Cardiac muscle cell (in vitro differentiated cells and primary cell): Measurements from ENCODE around the gene MBLAC1. TPM values are rescaled to one million over a fixed set of nuclear protein-coding genes. Genes with fewer than 3 reads are reported as not detected.

Experiments used
- DNase-seq, 2 donors: peaks; one replicate each; pipeline versions ENCODE4 v3.0.0 to v3.0.0-alpha.2; 2010 to 2017; ENCODE audit warnings: low read depth in 1 of 2, low spot score in 1 of 2
- H3K27ac ChIP-seq: fragments of 200-600 bp; sonication (generic); 2 replicates; pipeline ENCODE4 v1.5.1; 2016
- H3K27me3 ChIP-seq: fragments of 200-600 bp; sonication (generic); 2 replicates; pipeline ENCODE4 v1.6.0; 2016; ENCODE audit warnings: control low read depth
- H3K36me3 ChIP-seq: fragments of 200-600 bp; sonication (generic); 2 replicates; pipeline ENCODE4 v1.5.1; 2016; ENCODE audit warnings: control low read depth
- H3K4me1 ChIP-seq: fragments of 200-600 bp; sonication (generic); 2 replicates; pipeline ENCODE4 v1.8.1; 2017; ENCODE audit warnings: low read depth, mild to moderate bottlenecking, mixed run types
- H3K4me3 ChIP-seq: fragments of 200-600 bp; sonication (generic); 2 replicates; pipeline ENCODE4 v1.5.1; 2016; ENCODE audit warnings: mild to moderate bottlenecking
- H3K9me3 ChIP-seq: fragments of 200-600 bp; sonication (generic); 2 replicates; pipeline ENCODE4 v1.5.1; 2017; ENCODE audit warnings: low read depth, mild to moderate bottlenecking, control low read depth
- CTCF ChIP-seq: IDR thresholded peaks from 2 replicates; pipeline ENCODE4 v1.5.1; 2012; ENCODE audit warnings: low read depth, mild to moderate bottlenecking, low read length
- polyA plus RNA-seq: library from polyadenylated mRNA; unstranded; fragments of >200 nt; fragmentation: Nextera tagmentation; extraction: Ambion mirVana; gene quantifications from 2 replicates; pipeline ENCODE4 v1.2.1, GENCODE V29; 2016
- total RNA-seq: library from RNA; depleted of rRNA; stranded (reverse); fragments of >200 nt; gene quantifications from 2 replicates; pipeline ENCODE4 v1.2.3, GENCODE V29; 2016

The MBLAC1 gene
- total and polyA plus RNA-seq, 2 experiments from 2014 or later: 3.7 to 5.1 TPM

- Histone ChIP-seq H3K4me3 (peak overlapping the region; percentile 67), H3K4me1 (peaks cover 2% of the 10 kb centered on the region), H3K9me3 (no peaks in the 10 kb centered on the region), H3K36me3 (peaks cover 42% of the 10 kb centered on the region), H3K27me3 (no peaks in the 10 kb centered on the region), H3K27ac (peak overlapping the region; percentile 80)
- no peak for TF ChIP-seq CTCF
- no peak for DNase-seq
Observed at GRCh38 chr7:100089458-100090196, 37.1 kb upstream of the MBLAC1 start.

- H3K36me3 ChIP-seq: peaks cover 53% of the 10 kb centered on the region
- no peaks in the 10 kb centered on the region for H3K9me3 ChIP-seq
- H3K4me1 ChIP-seq: peaks cover 2% of the 10 kb centered on the region
- no peak for DNase-seq
- no peak overlapping the region for H3K27ac ChIP-seq
- TF ChIP-seq CTCF: no peak
- no peak overlapping the region for H3K4me3 ChIP-seq
- H3K27me3 ChIP-seq: no peaks in the 10 kb centered on the region
Observed at GRCh38 chr7:100090527-100091410, 36.0 kb upstream of the MBLAC1 start.

- H3K36me3 ChIP-seq: peaks cover 62% of the 10 kb centered on the region
- H3K9me3 ChIP-seq: no peaks in the 10 kb centered on the region
- H3K4me3 ChIP-seq: no peak overlapping the region
- no peak for DNase-seq
- H3K27ac ChIP-seq: no peak overlapping the region
- peaks cover 2% of the 10 kb centered on the region for H3K4me1 ChIP-seq
- TF ChIP-seq CTCF: no peak
- H3K27me3 ChIP-seq: no peaks in the 10 kb centered on the region
Observed at GRCh38 chr7:100091411-100092181, 35.2 kb upstream of the MBLAC1 start.

- TF ChIP-seq CTCF: no peak
- H3K9me3 ChIP-seq: no peaks in the 10 kb centered on the region
- peaks cover 75% of the 10 kb centered on the region for H3K36me3 ChIP-seq
- no peak overlapping the region for H3K4me3 ChIP-seq
- DNase-seq: no peak
- no peaks in the 10 kb centered on the region for H3K27me3 ChIP-seq
- no peak overlapping the region for H3K27ac ChIP-seq
- peaks cover 2% of the 10 kb centered on the region for H3K4me1 ChIP-seq
Observed at GRCh38 chr7:100093054-100093453, 33.7 kb upstream of the MBLAC1 start.

- H3K36me3 ChIP-seq: peaks cover 79% of the 10 kb centered on the region
- DNase-seq: no peak
Observed at GRCh38 chr7:100093498-100093897, 33.3 kb upstream of the MBLAC1 start.

More at GRCh38 chr7:100093498-100093897, 33.3 kb upstream of the MBLAC1 start:
- H3K4me1 ChIP-seq: peaks cover 2% of the 10 kb centered on the region
- no peaks in the 10 kb centered on the region for H3K27me3 ChIP-seq
- no peak overlapping the region for H3K27ac ChIP-seq
- no peaks in the 10 kb centered on the region for H3K9me3 ChIP-seq
- no peak overlapping the region for H3K4me3 ChIP-seq
- no peak for TF ChIP-seq CTCF
